Cardiac fibroblast (primary cell): Measurements from ENCODE around the gene CTCFL.
"Not testable (repeated sequence)": the region's sequence is repeated elsewhere in the genome, so short reads cannot be mapped to it uniquely, and the experiment has no call there.

Experiments used
- DNase-seq, 2 donors: peaks; one replicate each; pipeline versions ENCODE4 v3.0.0 to v3.0.0-alpha.2; 2010; ENCODE audit warnings: low read depth in 2 of 2
- H3K4me3 ChIP-seq, 2 donors: replicated peaks in 1 of 2; 1 replicate in 1 of 2; 2 replicates in 1 of 2; pipeline ENCODE4 v1.5.1; 2011; ENCODE audit warnings: low read depth in 2 of 2, low read length in 2 of 2, mild to moderate bottlenecking in 2 of 2, moderate library complexity in 1 of 2
- TF ChIP-seq, protein P1 (sequence below): IDR thresholded peaks from one replicate; pipeline ENCODE4 v1.5.1; 2011; ENCODE audit warnings: low read depth, mild to moderate bottlenecking, low read length, inconsistent platforms

CTCFL gene

DNA sequence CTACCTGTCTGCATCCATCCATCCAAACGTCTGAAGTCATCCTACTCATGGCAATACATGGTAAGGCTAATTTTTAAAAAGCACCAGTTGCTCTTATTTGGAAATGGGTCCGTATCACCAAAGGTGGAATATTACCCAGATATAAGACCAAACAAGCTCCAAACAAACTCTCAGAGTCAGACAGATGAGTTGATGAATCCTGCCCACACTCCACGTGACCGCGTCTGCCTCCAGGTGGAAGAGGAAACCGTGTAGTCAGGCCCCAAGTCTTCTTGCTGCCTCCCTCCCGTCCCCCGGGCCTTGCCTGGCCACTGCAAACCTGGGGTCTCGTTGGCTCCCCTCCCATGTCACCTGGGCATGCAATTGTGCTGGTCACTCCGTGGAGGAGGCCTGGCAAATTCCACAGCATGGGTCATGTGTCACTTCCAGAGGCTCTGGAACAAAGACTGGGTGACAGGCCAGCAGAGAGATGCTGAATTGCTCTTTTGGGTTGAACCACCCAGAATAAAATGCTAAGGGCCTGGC, 31.8 kb downstream of the CTCFL start:
- no peak overlapping the region for H3K4me3 ChIP-seq
- TF ChIP-seq, protein P1, sequence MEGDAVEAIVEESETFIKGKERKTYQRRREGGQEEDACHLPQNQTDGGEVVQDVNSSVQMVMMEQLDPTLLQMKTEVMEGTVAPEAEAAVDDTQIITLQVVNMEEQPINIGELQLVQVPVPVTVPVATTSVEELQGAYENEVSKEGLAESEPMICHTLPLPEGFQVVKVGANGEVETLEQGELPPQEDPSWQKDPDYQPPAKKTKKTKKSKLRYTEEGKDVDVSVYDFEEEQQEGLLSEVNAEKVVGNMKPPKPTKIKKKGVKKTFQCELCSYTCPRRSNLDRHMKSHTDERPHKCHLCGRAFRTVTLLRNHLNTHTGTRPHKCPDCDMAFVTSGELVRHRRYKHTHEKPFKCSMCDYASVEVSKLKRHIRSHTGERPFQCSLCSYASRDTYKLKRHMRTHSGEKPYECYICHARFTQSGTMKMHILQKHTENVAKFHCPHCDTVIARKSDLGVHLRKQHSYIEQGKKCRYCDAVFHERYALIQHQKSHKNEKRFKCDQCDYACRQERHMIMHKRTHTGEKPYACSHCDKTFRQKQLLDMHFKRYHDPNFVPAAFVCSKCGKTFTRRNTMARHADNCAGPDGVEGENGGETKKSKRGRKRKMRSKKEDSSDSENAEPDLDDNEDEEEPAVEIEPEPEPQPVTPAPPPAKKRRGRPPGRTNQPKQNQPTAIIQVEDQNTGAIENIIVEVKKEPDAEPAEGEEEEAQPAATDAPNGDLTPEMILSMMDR = no peak
- DNase-seq = no peak

DNA sequence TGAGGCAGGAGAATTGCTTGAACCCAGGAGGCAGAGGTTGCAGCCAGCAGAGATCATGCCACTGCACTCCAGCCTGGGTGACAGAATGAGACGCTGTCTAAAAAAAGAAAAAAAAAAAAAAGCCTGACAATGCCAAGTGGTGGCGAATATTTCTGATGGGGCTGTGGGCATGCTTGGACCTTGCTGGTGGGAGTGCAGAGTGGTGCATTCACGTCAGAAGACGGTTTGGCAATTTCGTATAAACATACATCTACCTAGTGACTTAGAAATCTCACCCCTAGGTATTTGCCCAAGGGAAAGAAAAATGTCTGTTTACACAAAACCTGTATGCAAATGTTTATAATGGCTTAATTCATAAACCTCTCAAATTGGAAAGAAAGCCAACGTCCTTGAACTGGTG, 33.6 kb downstream of the CTCFL start:
- no peak for DNase-seq
- no peak overlapping the region for H3K4me3 ChIP-seq
- TF ChIP-seq, protein P1 = no peak

DNA sequence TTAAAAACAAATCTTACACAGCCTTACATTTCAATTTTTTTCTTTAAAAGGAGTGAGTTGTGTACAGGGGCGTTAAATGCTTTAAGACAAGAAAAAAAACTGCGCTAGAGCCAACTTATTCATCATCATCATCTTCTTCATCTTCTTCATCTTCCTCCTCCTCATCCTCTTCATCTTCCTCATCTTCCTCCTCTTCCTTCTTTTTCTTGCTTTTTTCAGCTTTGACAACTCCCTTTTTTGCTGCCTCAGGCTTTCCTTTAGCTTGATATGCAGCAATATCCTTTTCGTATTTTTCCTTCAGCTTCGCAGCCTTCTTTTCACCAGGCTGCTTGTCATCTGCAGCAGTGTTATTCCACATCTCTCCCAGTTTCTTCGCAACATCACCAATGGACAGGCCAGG, 36.7 kb downstream of the CTCFL start:
- not testable (repeated sequence) for DNase-seq, H3K4me3 ChIP-seq

DNA sequence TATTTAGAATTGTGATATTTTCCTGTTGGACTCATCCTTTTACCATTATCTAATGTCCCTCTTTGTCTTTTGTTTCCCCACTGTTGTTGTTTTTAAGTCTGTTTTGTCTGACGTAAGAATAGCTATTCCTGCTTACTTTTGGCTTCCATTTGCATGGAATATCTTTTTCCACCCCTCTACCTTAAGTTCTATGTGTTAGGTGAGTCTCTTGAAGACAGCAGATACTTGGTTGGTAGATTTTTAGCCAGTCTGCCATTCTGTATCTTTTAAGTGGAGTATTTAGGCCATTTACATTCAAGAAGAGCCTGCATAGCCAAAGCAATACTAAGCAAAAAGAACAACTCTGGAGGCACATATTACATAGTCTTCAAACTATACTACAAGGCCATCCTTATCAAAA, 39.2 kb downstream of the CTCFL start:
- DNase-seq = no peak
- no peak overlapping the region for H3K4me3 ChIP-seq
- TF ChIP-seq, protein P1 = no peak

DNA sequence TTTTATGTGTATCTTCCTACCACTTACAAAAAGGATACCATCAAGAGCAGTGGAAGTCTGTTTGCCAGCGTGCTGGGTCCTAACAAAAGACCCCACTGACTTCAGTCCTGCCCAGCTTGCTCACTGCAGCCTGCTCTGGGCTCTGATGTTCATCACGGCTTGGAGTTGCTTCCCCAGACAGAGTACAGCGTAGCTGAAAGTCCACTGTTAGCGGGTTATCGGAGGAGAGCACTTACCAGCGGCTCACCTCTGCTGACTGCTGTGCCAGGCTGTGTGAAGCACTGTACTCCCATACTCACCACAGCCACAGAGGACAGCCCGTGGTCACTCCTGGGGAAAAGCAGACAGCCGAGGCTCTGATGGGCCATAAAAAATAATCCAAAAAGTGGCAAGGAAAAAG, 40.2 kb downstream of the CTCFL start:
- DNase-seq = no peak
- H3K4me3 ChIP-seq = no peak overlapping the region
- TF ChIP-seq, protein P1 = no peak

DNA sequence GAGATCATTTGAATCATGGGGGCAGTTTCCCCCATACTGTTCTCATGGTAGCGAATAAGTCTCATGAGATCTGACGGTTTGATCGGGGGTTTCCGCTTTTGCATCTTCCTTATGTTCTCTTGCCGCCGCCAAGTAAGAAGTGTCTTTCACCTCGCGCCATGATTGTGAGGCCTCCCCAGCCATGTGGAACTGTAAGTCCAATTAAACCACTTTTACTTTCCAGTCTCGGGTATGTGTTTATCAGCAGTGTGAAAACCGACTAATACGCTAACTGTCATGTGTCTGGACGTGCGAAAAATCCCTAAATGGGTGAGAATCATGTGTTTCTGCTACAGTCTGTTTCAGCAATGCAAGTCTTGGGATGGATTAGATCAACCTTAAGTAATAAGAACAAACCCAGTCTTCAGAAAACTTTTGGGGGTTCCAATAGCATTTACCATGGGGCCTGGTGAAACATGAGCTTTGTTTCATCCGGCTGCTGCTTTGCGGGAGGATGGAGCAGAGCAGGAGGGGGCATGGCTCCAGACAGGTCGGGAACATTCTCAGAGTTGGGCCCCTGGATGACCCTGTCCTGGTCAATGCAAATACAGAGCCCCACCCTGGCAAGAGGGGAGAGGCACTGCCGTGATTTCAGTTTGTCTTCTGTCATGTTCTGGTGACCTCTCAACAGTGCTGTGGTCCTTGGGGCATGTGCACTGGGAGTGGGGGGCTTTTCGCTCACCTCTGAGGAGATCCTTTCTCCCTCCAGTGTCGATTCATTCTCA, 41.5 kb downstream of the CTCFL start:
- TF ChIP-seq, protein P1 = no peak
- H3K4me3 ChIP-seq = no peak overlapping the region
- DNase-seq = no peak

DNA sequence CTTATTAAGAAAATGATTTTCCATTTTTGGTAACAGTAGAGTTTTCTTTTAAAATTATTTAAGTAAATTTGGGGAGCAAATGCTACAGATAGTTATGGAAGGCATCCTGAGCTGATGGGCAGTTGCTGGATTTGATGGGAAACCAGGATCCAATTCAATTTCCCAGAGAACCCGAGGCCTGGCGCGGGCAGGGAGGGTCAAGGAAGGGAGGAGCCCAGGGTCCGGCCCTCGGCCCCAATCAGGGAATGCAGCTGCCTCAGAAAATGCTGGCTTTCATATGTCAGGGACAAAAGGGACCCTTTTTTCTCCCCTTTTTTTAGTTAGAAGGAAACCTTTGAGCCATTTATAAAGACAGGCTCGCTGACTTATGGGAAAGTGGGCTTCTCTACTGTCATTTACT, 42.1 kb downstream of the CTCFL start:
- TF ChIP-seq, protein P1 = no peak
- DNase-seq = no peak
- no peak overlapping the region for H3K4me3 ChIP-seq
